Activated CD4-positive, alpha-beta T cell treated with anti-CD3 and anti-CD28 coated beads for 36 hours (primary cell): Measurements from ENCODE around the gene FAM234A. TPM values are rescaled to one million over a fixed set of nuclear protein-coding genes. Genes with fewer than 3 reads are reported as not detected.

ENCODE experiments used
- ATAC-seq: fragments of 200-7000 bp; cut with Tn5 transposase; one replicate; pipeline ENCODE4 v1.10.0; 2021; ENCODE audit warnings: mild to moderate bottlenecking, moderate library complexity
- CTCF ChIA-PET: fragments of 350-600 bp; sonication (Branson Sonifier 250); formaldehyde crosslinking; loops from one replicate; lab custom pipeline; 2021; ENCODE audit warnings: antibody characterized with exemption; lab: Charles Lee
- POLR2A ChIA-PET: fragments of 350-600 bp; sonication (Branson Sonifier 250); formaldehyde crosslinking; loops from one replicate; lab custom pipeline; 2021; ENCODE audit warnings: antibody characterized with exemption, inconsistent platforms; lab: Charles Lee
- DNase-seq: peaks from one replicate; pipeline ENCODE4 v3.0.0-alpha.2; 2020
- H3K27ac Mint-ChIP-seq: one replicate; pipeline ENCODE4 v1.8.0; 2021; ENCODE audit warnings: mixed read lengths
- H3K27me3 Mint-ChIP-seq: one replicate; pipeline ENCODE4 v1.8.0; 2021; ENCODE audit warnings: mixed read lengths
- H3K36me3 Mint-ChIP-seq: one replicate; pipeline ENCODE4 v1.8.0; 2021; ENCODE audit warnings: low read depth, mixed read lengths
- H3K4me1 Mint-ChIP-seq: one replicate; pipeline ENCODE4 v1.8.0; 2021; ENCODE audit warnings: mixed read lengths
- H3K4me3 Mint-ChIP-seq: one replicate; pipeline ENCODE4 v1.8.0; 2021; ENCODE audit warnings: mild to moderate bottlenecking, moderate library complexity, mixed read lengths
- H3K9me3 Mint-ChIP-seq: one replicate; pipeline ENCODE4 v1.8.0; 2021; ENCODE audit warnings: low read depth, mixed read lengths
- intact Hi-C, 2 experiments: fragments of 100-400 bp; cut with DNase I in 1 of 2; cut with micrococcal nuclease in 1 of 2; formaldehyde crosslinking; loops; one replicate each; pipeline versions ENCODE4 v1.14.2 to v1.15.1; 2022 to 2024; cut with DNase I, micrococcal nuclease
- total RNA-seq, 2 experiments: library from RNA; stranded (reverse); gene quantifications; one replicate each; pipeline ENCODE4 v1.2.3, GENCODE V29; 2021

The FAM234A gene
- total RNA-seq, 2 experiments from 2014 or later: 11.3 to 15.2 TPM

DNA sequence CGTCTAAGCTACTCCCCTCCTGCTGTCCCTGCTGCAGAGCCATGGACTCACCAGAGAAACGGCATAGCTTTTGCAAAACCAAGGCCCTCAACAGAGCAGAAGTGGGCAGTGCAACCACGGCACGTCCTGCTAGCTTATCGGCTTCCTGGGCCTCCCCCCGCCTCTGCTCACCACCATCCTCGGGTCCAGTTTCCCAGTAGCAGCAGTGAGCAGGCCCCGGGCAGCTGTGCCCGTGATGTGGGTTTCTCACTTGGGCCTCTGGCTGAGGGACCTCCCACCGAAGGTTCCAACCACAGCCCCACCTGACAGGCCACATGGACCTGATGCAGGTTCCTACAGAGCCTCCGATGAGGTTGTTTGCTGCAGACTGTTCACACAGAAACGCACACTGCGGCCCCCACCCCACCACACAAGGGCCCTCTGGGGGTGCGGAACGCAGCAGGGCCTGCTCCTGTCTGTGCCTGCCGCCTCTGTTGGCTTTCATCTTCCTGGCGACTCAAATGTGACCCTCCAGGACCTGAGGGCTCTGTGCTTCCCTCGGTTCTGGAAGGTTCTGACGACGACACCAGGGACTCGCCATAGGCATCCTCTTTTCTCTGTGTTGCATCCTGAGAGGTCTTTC, 73.2 kb downstream of the FAM234A start:
- H3K4me1 Mint-ChIP-seq: peaks cover 2% of the 10 kb centered on the region
- CTCF ChIA-PET: interaction anchor here (0.7 kb wide), 1 partner anchor 98 kb away, joined by 3 read pairs; no protein-coding TSS in a partner anchor

DNA sequence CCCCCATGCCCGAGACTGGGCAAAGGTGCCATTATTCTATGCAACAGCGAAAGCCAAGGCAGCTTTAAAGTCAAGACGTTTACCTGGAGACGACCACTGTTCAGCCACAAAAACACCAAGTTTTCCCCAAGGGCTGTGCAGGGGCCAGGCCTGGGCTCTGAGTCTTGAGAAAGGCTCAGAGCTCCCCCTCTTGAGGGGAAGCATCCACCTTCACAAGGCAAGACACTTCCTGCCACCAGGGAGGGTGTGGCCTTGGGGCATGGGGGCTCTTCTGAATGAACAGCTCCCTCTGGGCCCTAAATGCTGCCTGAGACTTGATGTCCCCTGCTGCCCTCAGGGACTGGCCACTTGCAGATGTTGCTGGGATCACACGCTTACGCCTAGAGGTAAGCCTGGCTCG, 74.9 kb downstream of the FAM234A start:
- ATAC-seq: peak; percentile 57
- ChIA-PET POLR2A (interaction anchor here (0.5 kb wide), 1 partner anchor 75 kb away, joined by 3 read pairs; the partner anchor contains the start of gene FAM234A), CTCF (interaction anchor here (1.1 kb wide), 1 partner anchor 202 kb away, joined by 4 read pairs; no protein-coding TSS in a partner anchor)

More for the DNA sequence above, 73.2 kb downstream of the FAM234A start:
- peaks cover 19% of the 10 kb centered on the region for H3K36me3 Mint-ChIP-seq
- ATAC-seq (no peak), DNase-seq (no peak)
- H3K27ac Mint-ChIP-seq: no peak overlapping the region
- H3K4me3 Mint-ChIP-seq: no peak overlapping the region
- H3K9me3 Mint-ChIP-seq: no peaks in the 10 kb centered on the region
- intact Hi-C loops: no loop called here
- H3K27me3 Mint-ChIP-seq: no peaks in the 10 kb centered on the region
- POLR2A ChIA-PET: no interaction called here

DNA sequence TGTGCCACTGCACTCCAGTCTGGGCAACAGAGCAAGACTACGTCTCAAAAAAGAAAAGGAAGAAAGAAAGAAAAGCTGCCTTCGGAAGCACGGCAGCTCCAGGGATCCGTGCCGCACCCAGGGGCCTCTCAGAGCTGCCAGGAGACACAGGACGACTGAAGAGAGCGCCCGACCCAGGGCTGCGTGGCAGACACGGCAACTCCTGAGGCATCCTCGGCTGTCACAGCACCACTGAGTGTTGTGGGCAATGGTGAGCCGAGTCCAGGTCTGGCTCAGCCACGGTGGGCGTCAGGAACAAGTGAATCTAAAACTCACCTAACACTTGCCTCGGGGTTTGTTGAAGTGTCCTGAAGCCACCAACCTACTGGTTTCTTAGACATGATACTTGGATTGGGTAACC, 77.1 kb downstream of the FAM234A start:
- DNase-seq: no peak
- no peaks in the 10 kb centered on the region for H3K27me3 Mint-ChIP-seq
- ChIA-PET POLR2A (no interaction called here), CTCF (no interaction called here)
- no peak overlapping the region for H3K27ac Mint-ChIP-seq
- no peaks in the 10 kb centered on the region for H3K9me3 Mint-ChIP-seq
- H3K4me1 Mint-ChIP-seq: peaks cover 6% of the 10 kb centered on the region
- H3K4me3 Mint-ChIP-seq: no peak overlapping the region
- intact Hi-C loops: no loop called here
- no peak for ATAC-seq
- peaks cover 6% of the 10 kb centered on the region for H3K36me3 Mint-ChIP-seq

More for the DNA sequence above, 74.9 kb downstream of the FAM234A start:
- intact Hi-C loops: no loop called here
- Mint-ChIP-seq H3K4me3 (no peak overlapping the region), H3K9me3 (no peaks in the 10 kb centered on the region), H3K4me1 (peaks cover 2% of the 10 kb centered on the region), H3K36me3 (peaks cover 14% of the 10 kb centered on the region), H3K27me3 (no peaks in the 10 kb centered on the region), H3K27ac (no peak overlapping the region)
- DNase-seq: peak; percentile 19

DNA sequence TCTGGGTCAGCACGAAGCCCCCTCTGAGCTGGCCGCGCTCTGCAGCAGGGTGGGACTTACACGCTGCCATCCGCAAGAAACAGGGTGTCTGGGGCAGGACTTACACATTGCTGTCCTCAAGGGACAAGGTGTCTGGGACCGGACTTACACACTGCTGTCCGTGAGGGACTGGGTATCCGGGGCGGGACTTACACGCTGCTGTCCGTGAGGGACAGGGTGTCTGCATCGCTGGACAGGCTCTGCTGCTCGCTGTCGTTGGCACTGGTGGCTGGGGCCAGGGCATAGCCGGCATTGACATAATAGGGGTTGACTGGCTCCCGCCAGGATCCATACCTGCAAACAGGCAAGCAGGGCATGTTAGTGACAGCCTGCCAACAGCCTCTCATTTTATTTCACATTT, 79.7 kb downstream of the FAM234A start:
- Mint-ChIP-seq H3K9me3 (no peaks in the 10 kb centered on the region), H3K4me3 (no peak overlapping the region), H3K27me3 (no peaks in the 10 kb centered on the region), H3K36me3 (peaks cover 8% of the 10 kb centered on the region), H3K4me1 (peaks cover 16% of the 10 kb centered on the region), H3K27ac (no peak overlapping the region)
- POLR2A ChIA-PET: no interaction called here
- intact Hi-C loops: no loop called here
- DNase-seq: no peak
- CTCF ChIA-PET: interaction anchor here (0.8 kb wide), 1 partner anchor 12 kb away, joined by 3 read pairs; no protein-coding TSS in a partner anchor
- ATAC-seq: no peak

DNA sequence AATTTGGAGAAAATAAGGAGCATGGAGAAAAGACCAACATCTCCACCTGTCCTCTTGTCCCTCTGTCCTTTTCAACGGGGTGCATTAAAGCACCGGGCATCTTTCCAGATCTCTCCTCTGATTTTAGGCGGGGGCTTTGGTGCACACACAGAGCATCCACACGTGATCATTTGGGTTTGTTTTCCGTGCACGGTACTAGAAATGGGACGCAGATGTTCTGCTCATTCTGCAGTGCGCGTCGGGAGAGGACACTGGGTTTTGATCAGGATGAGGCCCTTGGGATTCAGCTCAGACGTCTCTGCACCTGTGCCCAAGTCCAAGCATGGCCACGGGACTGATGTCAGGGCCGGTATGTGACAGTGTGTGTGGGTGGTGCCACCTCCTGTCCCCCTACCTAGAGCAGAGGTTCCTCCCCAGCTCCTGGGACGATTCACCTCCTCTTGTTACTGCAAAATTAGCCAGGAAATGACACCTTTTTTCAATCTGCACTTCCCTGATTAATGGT, 80.2 kb downstream of the FAM234A start:
- Mint-ChIP-seq H3K9me3 (no peaks in the 10 kb centered on the region), H3K27ac (no peak overlapping the region), H3K4me3 (no peak overlapping the region), H3K36me3 (peaks cover 11% of the 10 kb centered on the region), H3K27me3 (no peaks in the 10 kb centered on the region), H3K4me1 (peaks cover 19% of the 10 kb centered on the region)
- DNase-seq: no peak
- intact Hi-C loops: no loop called here
- ChIA-PET POLR2A (interaction anchor here (0.7 kb wide), 1 partner anchor 263 kb away, joined by 3 read pairs; no protein-coding TSS in a partner anchor), CTCF (no interaction called here)
- no peak for ATAC-seq

Other genes starting within 250 kb of the FAM234A start
- 10 to 100 TPM; 31.9 to 46.8 TPM for gene POLR3K, start 181.2 kb upstream of the FAM234A start, total RNA-seq
- 10 to 100 TPM; 42.5 to 50.0 TPM for gene SNRNP25, start 181.0 kb upstream of the FAM234A start, total RNA-seq
- under 1 TPM in 1 of 2 experiments, not detected in 1; 0.40 TPM for gene RHBDF1, start 162.2 kb upstream of the FAM234A start, total RNA-seq
- gene MPG, start 156.6 kb upstream of the FAM234A start, total RNA-seq: 10 to 100 TPM; 47.0 to 57.0 TPM
- gene NPRL3, start 96.1 kb upstream of the FAM234A start, total RNA-seq: 10 to 100 TPM; 49.1 to 53.9 TPM
- not detected for gene HBZ, start 82.2 kb upstream of the FAM234A start, total RNA-seq
- not detected for gene HBM, start 68.8 kb upstream of the FAM234A start, total RNA-seq
- gene HBA2, start 61.9 kb upstream of the FAM234A start, total RNA-seq: not detected
- gene HBA1, start 58.1 kb upstream of the FAM234A start, total RNA-seq: not detected
- gene HBQ1, start 54.4 kb upstream of the FAM234A start, total RNA-seq: 1 to 10 TPM in 1 of 2 experiments, under 1 TPM in 1; 0.37 to 1.1 TPM
- gene LUC7L, start 5.4 kb upstream of the FAM234A start, total RNA-seq: 10 to 100 TPM; 44.6 to 50.1 TPM
- under 1 TPM; 0.11 to 0.12 TPM for gene RGS11, start 41.1 kb downstream of the FAM234A start, total RNA-seq
- not detected for gene ARHGDIG, start 45.8 kb downstream of the FAM234A start, total RNA-seq
- gene PDIA2, start 48.3 kb downstream of the FAM234A start, total RNA-seq: not detected
- gene AXIN1, start 117.9 kb downstream of the FAM234A start, total RNA-seq: 10 to 100 TPM; 20.0 to 23.8 TPM
- gene MRPL28, start 135.7 kb downstream of the FAM234A start, total RNA-seq: 10 to 100 TPM; 90.2 to 94.4 TPM
- gene PGAP6, start 147.2 kb downstream of the FAM234A start, total RNA-seq: 10 to 100 TPM; 22.9 to 40.8 TPM
- 10 to 100 TPM; 55.9 to 72.1 TPM for gene NME4, start 162.4 kb downstream of the FAM234A start, total RNA-seq
- 10 to 100 TPM; 11.5 to 13.0 TPM for gene DECR2, start 167.1 kb downstream of the FAM234A start, total RNA-seq
- 10 to 100 TPM; 14.2 to 17.0 TPM for gene RAB11FIP3, start 190.8 kb downstream of the FAM234A start, total RNA-seq